Body of pancreas (tissue), 4 donors: Measurements from ENCODE around the gene MED13L. TPM values are rescaled to one million over a fixed set of nuclear protein-coding genes. Genes with fewer than 3 reads are reported as not detected.

ENCODE experiments used
- ATAC-seq: fragments of 150-250 bp; one replicate; pipeline ENCODE4 v1.9.1; 2016
- DNase-seq, 4 donors: peaks; one replicate each; pipeline ENCODE4 v3.0.0-alpha.2; 2019
- H3K27ac ChIP-seq, 4 donors: fragments of 200-600 bp; sonication (generic); 1 replicate in 3 of 4; 2 replicates in 1 of 4; pipeline versions ENCODE4 v1.5.1 to v1.6.1; 2016 to 2019; ENCODE audit warnings: mild to moderate bottlenecking in 1 of 4, mixed read lengths in 1 of 4, moderate library complexity in 1 of 4
- H3K27me3 ChIP-seq, 2 donors: fragments of 200-600 bp; sonication (generic); one replicate each; pipeline ENCODE4 v1.6.0; 2016; ENCODE audit warnings: mild to moderate bottlenecking in 1 of 2
- H3K36me3 ChIP-seq, 2 donors: fragments of 200-600 bp; sonication (generic); replicated peaks in 1 of 2; 2 replicates each; pipeline ENCODE4 v1.5.1; 2016; ENCODE audit warnings: low read depth in 2 of 2; ENCODE audit not compliant: insufficient read depth in 1 of 2
- H3K4me1 ChIP-seq: fragments of 200-600 bp; sonication (generic); one replicate; pipeline ENCODE4 v1.6.0; 2016
- H3K4me3 ChIP-seq, 2 donors: fragments of 200-600 bp; sonication (generic); 1 replicate in 1 of 2; 2 replicates in 1 of 2; pipeline ENCODE4 v1.5.1; 2016 to 2019
- H3K9me3 ChIP-seq, 3 donors: fragments of 200-600 bp; sonication (generic); 1 replicate in 2 of 3; 2 replicates in 1 of 3; pipeline ENCODE4 v1.5.1; 2016
- POLR2A ChIP-seq, 3 donors: fragments of 450-650 bp; IDR thresholded peaks; one replicate each; pipeline ENCODE4 v1.6.1; 2016; ENCODE audit warnings: antibody characterized with exemption in 3 of 3, mild to moderate bottlenecking in 2 of 3
- WGBS, 2 donors: methylation state at CpG; one replicate each; pipeline ENCODE4 v1.1.5; 2017; 5-methylcytosine and 5-hydroxymethylcytosine counted together
- intact Hi-C: fragments of 100-400 bp; cut with DNase I; formaldehyde crosslinking; loops from one replicate; pipeline ENCODE4 v1.15.1; 2023
- total RNA-seq, 2 donors: library from RNA; depleted of rRNA; stranded (reverse); fragments of >200 nt; gene quantifications; one replicate each; pipeline ENCODE4 v1.1.0, GENCODE V29; 2016
- TF ChIP-seq, protein P1 (sequence below), 7 experiments: fragments of 450-650 bp in 4 of 7; fragments of 200-600 bp in 3 of 7; sonication (generic) in 3 of 7; IDR thresholded peaks; one replicate each; pipeline ENCODE4 v1.5.1; 2016 to 2019; ENCODE audit warnings: antibody characterized with exemption in 7 of 7

Gene MED13L
- total RNA-seq, 2 donors from 2014 or later, result 65.9 to 72.6 TPM

DNA sequence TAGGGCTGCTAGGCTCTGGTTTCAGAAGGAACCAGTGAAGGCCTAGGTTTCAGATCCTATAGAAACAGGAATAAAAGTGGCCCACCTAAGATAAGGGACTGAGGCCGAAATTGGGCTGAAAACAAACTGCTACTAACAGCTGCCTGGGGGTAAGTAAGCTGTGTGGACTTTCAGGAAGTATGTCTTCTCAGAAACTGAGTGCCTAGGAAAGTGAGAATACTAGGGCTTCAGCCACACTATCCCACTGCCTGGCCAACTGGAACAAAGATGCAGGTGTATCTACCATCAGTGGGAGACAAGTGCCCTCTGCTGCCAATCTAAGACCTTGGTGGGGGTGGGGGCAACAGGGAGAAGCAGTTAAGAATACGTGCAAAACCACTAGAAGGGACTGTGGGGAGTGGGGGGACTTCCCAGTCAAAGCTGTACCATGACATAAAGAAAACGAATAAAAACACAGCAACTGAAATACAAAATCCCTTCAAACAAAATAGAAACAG lies 82.5 kb downstream of the MED13L start:
- intact Hi-C loops, result no loop called here
- ATAC-seq (no peak), DNase-seq (no peak)
- TF ChIP-seq POLR2A (IDR thresholded peaks at IDR 0.05), result no peak
- TF ChIP-seq, protein P1, sequence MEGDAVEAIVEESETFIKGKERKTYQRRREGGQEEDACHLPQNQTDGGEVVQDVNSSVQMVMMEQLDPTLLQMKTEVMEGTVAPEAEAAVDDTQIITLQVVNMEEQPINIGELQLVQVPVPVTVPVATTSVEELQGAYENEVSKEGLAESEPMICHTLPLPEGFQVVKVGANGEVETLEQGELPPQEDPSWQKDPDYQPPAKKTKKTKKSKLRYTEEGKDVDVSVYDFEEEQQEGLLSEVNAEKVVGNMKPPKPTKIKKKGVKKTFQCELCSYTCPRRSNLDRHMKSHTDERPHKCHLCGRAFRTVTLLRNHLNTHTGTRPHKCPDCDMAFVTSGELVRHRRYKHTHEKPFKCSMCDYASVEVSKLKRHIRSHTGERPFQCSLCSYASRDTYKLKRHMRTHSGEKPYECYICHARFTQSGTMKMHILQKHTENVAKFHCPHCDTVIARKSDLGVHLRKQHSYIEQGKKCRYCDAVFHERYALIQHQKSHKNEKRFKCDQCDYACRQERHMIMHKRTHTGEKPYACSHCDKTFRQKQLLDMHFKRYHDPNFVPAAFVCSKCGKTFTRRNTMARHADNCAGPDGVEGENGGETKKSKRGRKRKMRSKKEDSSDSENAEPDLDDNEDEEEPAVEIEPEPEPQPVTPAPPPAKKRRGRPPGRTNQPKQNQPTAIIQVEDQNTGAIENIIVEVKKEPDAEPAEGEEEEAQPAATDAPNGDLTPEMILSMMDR (IDR thresholded peaks at IDR 0.05), result no peak
- Histone ChIP-seq H3K36me3 (no peaks in the 10 kb centered on the region), H3K27me3 (no peaks in the 10 kb centered on the region), H3K27ac (no peak overlapping the region), H3K9me3 (no peaks in the 10 kb centered on the region), H3K4me1 (peaks cover 25% of the 10 kb centered on the region), H3K4me3 (no peak overlapping the region)
- WGBS, 2 donors, result 76 to 77% methylated on average over 3 of the region's 3 CpGs

DNA sequence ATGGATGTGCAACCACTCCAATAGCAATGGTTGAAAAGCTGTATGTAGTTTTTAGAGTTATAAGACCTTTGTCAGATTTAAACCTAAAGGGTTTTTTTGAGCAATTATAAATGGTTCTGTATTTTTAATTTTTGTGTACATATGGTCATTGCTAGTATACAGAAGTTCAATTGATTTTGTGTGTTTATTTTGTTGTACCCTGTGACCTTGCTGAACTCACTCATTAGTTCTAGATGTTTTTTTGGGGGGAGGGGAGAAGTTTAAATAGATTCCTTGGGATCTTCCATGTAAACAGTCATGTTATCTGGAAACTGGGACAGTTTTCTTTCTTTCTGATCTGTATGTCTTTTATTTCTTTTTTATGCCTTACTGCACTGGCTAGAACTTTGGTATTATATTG lies 87.8 kb downstream of the MED13L start:
- Histone ChIP-seq H3K9me3 (no peaks in the 10 kb centered on the region), H3K36me3 (no peaks in the 10 kb centered on the region), H3K27ac (no peak overlapping the region), H3K4me1 (peaks cover 26% of the 10 kb centered on the region), H3K4me3 (no peak overlapping the region), H3K27me3 (no peaks in the 10 kb centered on the region)
- no peak for ATAC-seq
- no peak for TF ChIP-seq POLR2A (IDR thresholded peaks at IDR 0.05)
- TF ChIP-seq, protein P1 (IDR thresholded peaks at IDR 0.05), result no peak
- intact Hi-C loops, result no loop called here
- no peak for DNase-seq

DNA sequence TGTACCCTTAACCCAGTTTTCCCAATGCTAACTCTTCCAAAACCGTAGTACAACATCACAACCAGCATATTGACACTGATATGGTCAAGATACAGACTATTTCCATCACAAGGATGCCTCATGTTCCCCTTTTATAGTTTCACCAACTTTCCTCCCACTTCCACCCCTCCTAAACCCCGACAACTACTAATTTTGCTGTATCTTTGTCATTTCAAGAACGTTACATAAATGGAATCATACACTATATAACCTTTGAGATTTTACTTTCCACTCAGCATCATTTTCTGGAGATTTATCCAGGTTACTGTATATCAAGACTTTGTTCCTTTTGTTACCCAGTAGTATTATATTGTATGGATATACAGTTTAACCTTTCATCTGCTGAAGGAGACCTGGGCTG lies 88.9 kb downstream of the MED13L start:
- 72 to 82% methylated on average over 3 of the region's 3 CpGs for WGBS, 2 donors
- DNase-seq, result no peak
- peaks cover 31% of the 10 kb centered on the region for H3K4me1 ChIP-seq
- H3K4me3 ChIP-seq, result no peak overlapping the region
- no peak for ATAC-seq
- TF ChIP-seq, protein P1 (IDR thresholded peaks at IDR 0.05), result no peak
- no peak for TF ChIP-seq POLR2A (IDR thresholded peaks at IDR 0.05)
- no peaks in the 10 kb centered on the region for H3K27me3 ChIP-seq
- no peaks in the 10 kb centered on the region for H3K36me3 ChIP-seq
- H3K9me3 ChIP-seq, result no peaks in the 10 kb centered on the region
- H3K27ac ChIP-seq, result no peak overlapping the region
- intact Hi-C loops, result no loop called here

DNA sequence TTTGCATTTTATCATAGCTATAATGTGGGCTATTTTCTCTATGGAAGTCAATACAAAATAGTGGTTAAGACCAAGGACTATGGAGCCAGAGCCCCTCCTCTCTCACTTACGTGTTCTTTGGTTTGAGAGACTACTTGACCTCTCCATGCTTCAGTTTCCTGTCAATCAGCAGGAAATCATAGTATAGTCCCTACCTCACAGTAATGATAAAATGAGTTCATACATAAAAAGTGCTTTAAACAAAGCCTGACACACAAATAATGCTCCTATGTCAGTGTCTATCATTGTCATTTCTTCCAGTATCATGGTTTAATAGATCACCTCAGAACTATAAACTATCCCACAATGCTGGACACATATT lies 90.4 kb downstream of the MED13L start:
- Histone ChIP-seq H3K27me3 (no peaks in the 10 kb centered on the region), H3K4me1 (peaks cover 31% of the 10 kb centered on the region), H3K36me3 (no peaks in the 10 kb centered on the region), H3K4me3 (no peak overlapping the region), H3K27ac (no peak overlapping the region), H3K9me3 (no peaks in the 10 kb centered on the region)
- TF ChIP-seq POLR2A (IDR thresholded peaks at IDR 0.05), result no peak
- TF ChIP-seq, protein P1 (IDR thresholded peaks at IDR 0.05), result no peak
- no peak for ATAC-seq
- WGBS, 2 donors, result 72 to 78% methylated on average over 1 of the region's 1 CpG
- intact Hi-C loops, result no loop called here
- DNase-seq, result no peak

DNA sequence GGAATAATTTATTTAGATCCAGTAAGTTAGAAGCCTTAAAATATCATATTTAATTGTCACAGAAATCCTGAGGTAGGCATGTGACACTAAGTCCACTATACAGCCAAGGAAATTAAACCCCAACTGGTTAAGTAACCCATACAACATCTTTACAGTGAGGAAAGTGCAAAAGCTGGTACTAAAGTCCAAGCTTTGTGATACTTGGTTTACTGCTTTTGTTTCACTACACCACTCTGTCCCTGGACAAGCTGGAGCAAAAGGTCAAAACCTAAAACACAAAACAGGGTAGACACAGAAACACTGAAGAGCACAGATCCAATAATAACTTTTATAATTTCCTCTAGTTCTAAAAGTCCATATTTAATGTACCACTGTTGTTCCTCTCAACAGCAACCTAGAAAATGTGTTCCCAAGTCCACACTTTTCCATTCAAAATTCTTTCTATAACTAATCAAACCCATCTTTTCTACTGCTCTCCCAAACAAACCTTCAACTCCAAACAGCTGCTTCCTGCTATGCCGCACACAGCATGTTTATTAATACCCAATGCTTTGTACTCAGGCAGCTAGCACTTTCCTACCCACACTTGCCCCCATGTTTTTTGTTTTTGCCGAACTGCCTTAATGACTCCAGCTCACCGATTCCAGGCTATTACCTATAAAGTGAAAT lies 90.9 kb downstream of the MED13L start:
- H3K9me3 ChIP-seq, result no peaks in the 10 kb centered on the region
- no peaks in the 10 kb centered on the region for H3K27me3 ChIP-seq
- H3K27ac ChIP-seq, result no peak overlapping the region
- TF ChIP-seq POLR2A (IDR thresholded peaks at IDR 0.05), result no peak
- TF ChIP-seq, protein P1 (IDR thresholded peaks at IDR 0.05), result no peak
- peaks cover 31% of the 10 kb centered on the region for H3K4me1 ChIP-seq
- 62 to 78% methylated on average over 3 of the region's 3 CpGs for WGBS, 2 donors
- intact Hi-C loops, result no loop called here
- no peak for DNase-seq
- H3K36me3 ChIP-seq, result no peaks in the 10 kb centered on the region
- no peak for ATAC-seq
- no peak overlapping the region for H3K4me3 ChIP-seq
